NAMALWA (cell line): ENCODE measurements around the gene RPL10A.
"Not testable (repeated sequence)": the region's sequence is repeated elsewhere in the genome, so short reads cannot be mapped to it uniquely, and the experiment has no call there.

Experiments used
- DNase-seq: peaks from one replicate; pipeline ENCODE4 v3.0.0-alpha.2; 2015; ENCODE audit warnings: low spot score

RPL10A gene

GRCh38 chr6:35468181-35468979, at the start of gene RPL10A:
Gene RPL10A (plus strand): TSS chr6:35468401. CDS start chr6:35468435, 34 bp downstream.
- peak; percentile 97 for DNase-seq

DNA sequence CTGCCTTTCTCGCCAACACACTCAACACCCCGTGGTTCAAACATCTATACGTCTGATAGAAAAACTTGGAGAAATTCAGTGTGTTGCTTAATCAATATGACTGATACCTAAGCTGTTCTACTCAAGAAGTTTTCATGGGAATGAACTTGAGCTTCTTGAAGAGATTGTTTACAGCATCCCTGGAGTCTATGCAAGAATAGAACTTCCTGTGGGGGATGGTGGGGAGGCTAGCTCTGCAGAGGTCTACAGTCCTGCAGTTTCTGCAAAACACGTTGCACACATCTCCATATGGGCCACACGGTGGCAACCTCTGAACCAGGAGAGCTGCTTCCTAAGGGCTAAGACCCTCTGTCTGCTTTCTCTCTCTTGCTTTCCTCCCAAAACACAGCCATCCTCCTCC, 48.8 kb upstream of the RPL10A start:
- peak; percentile 48 for DNase-seq

DNA sequence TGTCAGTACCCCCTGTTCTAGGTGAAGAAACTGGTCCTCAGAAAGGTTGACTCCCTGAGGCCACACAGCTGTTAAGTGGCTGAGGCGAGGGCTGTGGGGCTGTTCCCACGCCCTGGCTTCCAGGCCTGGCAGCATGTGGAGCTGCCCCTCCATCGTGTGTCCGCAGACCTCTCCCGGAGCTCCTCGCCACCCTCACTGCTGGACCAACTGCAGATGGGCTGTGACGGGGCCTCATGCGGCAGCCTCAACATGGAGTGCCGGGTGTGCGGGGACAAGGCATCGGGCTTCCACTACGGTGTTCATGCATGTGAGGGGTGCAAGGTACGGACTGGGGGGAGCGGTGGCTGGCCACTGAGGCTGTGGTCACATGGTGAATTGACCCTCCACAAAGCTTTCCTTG, 48.2 kb upstream of the RPL10A start:
- no peak for DNase-seq

DNA sequence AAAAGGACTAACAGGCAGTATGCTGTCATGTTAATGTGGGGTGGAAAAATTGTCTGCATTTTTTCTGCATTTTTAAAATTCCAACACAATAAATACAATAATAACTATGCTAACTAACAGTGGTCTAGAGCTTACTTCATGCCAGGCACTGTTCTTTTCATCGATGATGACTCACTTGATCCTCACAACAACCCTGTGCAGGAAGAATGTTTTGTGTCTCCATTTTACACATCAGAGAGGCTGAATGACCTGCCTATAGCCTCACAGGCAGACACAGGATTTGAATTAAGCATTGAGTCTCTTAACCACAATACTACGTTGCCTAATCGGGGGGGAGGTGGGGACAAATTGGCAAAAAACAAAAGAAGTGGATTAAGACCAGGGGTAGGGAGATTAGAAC, 42.9 kb upstream of the RPL10A start:
- no peak for DNase-seq

- DNase-seq = no peak
These were observed 42.1 kb upstream of the RPL10A start for GRCh38 chr6:35426074-35426473.

- no peak for DNase-seq
These were observed 40.8 kb upstream of the RPL10A start for GRCh38 chr6:35427435-35427834.

DNA sequence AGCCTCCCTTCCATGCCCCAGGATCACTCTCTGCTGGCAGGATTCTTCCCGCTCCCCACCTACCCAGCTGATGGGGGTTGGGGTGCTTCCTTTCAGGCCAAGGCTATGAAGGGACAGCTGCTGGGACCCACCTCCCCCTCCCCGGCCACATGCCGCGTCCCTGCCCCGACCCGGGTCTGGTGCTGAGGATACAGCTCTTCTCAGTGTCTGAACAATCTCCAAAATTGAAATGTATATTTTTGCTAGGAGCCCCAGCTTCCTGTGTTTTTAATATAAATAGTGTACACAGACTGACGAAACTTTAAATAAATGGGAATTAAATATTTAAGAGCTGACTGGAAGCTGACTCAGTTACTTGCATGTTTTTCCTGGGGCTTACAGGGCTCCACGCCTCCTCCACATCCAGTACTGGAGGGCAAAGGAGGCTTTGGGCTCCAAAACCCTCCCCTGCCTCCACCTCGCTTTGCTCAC, 40.3 kb upstream of the RPL10A start:
- no peak for DNase-seq

DNA sequence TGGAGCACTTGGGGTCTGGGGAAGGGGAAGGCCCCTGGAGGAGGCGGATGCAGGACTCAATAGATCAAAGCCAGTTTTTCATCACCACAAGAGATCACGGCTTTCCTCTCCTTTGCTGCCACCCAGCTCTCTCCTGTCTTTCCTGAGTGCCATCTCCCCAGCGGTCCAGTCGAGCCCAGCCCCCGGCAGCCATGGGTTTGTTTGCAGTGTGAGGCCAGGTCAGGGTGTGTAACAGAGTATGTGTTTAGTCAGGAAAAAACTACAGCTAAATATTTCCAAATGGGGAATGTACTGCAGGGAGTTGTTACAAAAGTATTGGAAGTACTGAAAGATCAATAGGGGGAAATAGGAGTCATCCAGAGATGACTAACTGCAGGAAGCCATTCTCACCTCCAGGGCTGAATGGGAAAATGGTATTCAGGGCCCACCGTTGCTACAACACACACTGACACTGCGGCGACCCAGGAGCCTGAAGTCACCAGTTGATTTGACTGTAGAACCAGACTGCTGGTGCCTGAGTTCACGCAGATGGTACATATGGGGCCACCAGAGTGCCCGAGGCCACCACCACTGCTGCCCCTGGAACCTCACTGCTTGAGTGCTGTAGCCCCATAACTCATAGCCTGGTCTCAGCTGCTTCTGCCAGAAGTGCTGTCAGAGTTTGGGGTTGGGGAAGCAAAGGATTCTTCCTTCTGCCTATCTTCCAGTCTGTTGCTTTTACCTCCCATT, 39.6 kb upstream of the RPL10A start:
- DNase-seq = no peak

GRCh38 chr6:35429463-35429862, 38.7 kb upstream of the RPL10A start:
- no peak for DNase-seq

- no peak for DNase-seq
These were observed 35.9 kb upstream of the RPL10A start for GRCh38 chr6:35432291-35432690.

DNA sequence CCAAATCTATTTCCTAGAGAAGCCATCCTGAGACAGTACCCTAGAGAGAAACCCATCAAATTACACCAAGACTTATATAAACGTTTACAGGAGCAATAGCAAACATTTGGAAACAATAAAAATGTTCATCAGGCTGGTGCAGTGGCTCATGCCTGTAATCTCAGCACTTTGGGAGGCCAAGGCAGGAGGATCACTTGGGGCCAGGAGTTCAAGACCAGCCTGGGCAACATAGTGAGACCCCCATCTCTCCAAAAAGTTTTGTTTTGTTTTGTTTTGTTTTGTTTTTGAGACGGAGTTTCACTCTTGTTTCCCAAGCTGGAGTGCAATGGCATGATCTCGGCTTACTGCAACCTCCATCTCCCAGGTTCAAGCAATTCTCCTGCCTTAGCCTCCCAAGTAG, 35.5 kb upstream of the RPL10A start:
- DNase-seq = not testable (repeated sequence)

- no peak for DNase-seq
These were observed 32.9 kb upstream of the RPL10A start for GRCh38 chr6:35435074-35435837.

DNA sequence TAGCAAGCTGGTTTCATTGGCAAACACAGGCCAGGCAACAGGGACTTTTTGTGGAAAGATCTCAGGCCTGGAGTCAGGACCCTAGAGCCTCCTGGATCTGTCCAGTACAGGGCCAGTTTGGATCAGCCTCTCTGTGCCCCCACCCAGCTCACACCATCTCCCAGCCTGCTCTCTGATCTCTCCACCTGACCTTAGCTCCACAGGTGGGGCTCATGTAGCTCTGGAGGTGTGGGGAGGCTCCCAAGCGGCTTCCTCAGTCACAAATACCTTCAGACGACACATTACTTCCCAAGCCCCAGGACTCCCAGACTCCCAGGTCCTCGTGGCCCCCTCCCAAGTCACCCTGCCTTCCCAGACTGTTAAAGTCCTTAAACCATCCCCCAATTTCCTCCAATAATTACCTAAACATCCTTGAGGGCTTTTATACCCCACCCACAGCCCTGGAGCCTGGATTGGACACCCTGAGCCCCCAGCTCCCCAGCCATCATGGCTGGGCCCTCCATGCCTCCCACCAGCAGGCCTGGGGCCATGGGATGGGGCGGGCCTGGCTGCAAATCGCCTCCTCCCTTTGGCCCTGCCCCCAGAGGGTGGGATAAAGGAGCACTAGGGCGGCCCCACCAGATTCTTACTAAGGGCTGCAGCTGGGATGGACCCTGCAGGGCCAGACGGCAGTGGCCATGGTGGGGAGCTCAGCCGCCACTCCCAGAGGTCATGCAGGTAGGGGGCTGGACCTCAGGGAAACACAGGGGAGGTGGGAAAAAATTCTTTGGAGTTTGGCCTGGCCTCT, 31.9 kb upstream of the RPL10A start:
- no peak for DNase-seq

- DNase-seq = not testable (repeated sequence)
These were observed 29.7 kb upstream of the RPL10A start for GRCh38 chr6:35438378-35439065.

GRCh38 chr6:35439308-35439707, 28.9 kb upstream of the RPL10A start:
- no peak for DNase-seq

- DNase-seq = no peak
These were observed 27.0 kb upstream of the RPL10A start for GRCh38 chr6:35441205-35441604.

DNA sequence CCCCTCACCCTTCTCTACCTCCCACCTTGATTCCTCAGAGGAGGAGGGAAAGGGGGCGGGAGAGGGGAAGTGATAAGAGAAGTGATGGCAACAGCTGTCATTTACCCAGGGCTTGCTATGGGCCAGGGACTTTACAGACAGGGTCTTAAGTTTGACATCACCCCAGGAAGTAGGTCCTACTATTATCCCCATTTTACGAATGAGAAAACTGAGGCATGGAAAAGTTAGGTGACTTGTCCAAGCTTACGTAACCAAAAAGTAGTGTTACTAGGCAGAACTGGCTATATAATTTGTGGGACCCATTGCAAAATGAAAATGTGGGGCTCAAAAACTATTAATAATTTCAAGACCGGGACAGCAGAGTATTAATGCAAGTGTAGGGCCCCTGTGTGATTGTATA, 26.6 kb upstream of the RPL10A start:
- DNase-seq = no peak

DNA sequence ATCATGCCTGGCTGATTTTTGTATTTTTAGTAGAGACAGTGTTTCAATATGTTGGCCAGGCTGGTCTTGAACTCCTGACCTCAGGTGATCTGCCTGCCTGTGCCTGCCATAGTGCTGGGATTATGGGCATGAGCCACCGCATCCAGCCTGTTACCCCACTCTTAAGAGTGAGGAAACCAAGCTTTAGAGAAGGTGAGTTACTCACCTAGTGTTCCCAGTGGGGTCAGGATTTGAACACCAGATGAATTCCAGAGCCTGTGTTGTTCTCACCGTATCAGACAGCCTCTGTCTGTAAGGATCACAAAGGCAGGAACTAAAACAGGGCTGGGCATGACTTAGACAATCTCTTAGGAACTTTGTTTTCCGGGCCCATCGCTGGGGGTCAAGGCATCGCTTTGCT, 25.5 kb upstream of the RPL10A start:
- no peak for DNase-seq

DNA sequence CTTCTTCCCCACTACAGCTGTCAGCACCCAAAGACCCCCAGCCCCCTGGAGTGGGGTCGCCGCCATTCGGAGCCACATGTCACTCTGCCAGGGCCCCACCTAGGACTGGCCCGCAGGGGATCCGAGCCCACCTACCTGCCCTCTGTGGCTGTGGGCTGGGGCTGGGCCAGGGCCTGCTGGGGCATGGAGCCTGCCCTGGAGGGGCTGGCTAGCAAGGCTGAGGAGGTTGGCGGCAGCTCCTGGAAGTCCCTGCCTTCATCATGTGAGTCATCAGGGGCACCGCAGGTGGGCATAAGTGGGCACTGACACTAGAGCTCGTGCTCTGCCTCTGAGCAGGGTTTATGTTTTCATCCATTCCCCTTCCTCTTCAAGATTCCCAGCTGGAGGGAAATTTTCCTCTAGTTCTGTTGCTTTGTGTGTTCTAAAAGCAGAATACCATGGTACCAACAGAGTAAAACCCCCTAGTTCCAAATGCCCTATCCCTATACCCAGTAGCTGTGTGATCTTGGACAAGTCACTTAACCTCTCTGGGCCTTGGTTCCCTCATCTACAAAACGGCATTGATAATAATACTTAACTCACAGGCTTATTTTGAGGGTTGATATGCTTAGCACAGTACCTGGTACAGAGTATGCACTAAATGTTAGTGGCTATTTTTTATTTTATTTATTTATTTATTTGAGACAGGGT, 24.7 kb upstream of the RPL10A start:
- DNase-seq = no peak

DNA sequence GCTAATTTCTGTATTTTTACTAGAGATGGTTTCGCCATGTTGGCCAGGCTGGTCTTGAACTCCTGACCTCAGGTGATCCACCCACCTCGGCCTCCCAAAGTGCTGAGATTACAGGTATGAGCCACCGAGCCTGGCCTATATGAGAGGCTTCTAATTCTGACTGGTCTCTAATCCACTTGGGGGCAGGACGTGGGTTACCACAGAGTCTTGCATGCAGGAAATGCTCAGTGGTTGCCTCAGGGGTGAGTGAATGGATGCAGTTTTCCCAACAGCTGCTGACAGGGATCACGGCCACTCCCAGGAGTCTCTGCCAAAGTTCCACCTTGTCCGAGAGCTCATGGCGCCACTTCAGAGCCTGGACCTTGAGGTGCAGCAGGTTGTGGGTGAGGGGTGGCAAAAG, 22.5 kb upstream of the RPL10A start:
- DNase-seq = no peak

DNA sequence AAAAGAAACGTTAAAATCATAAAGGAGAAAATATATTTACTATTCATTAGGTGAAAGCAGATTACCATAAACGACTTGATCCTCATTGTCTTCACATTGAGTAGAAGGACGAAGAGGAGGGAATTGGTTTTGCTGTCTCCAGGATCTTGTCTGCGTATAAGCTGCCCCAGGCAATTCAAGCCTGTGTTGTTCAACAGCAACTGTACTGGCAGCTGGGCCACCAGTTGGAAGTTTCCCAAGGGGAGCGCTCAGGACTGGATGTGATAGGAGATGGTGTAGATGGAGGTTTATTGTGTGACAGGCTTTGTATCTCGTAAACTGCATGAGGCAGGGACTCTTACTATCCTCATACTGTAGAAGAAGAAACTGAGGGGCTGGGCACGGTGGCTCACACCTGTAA, 20.0 kb upstream of the RPL10A start:
- DNase-seq = no peak
